ENCODE results near the gene FECH. TPM values are rescaled to one million over a fixed set of nuclear protein-coding genes. Genes with fewer than 3 reads are reported as not detected.
"Not testable (repeated sequence)": the region's sequence is repeated elsewhere in the genome, so short reads cannot be mapped to it uniquely, and the experiment has no call there.

Gene FECH
- total RNA-seq, 2 donors from 2014 or later, result 23.8 to 24.5 TPM

GRCh38 chr18:57592716-57593115, 6.2 kb upstream of the FECH start:
- not testable (repeated sequence) for H3K27ac Mint-ChIP-seq; H3K4me1 Mint-ChIP-seq (ENCODE audit: low read depth in 2 of 2); ATAC-seq; DNase-seq (ENCODE audit: low spot score); H3K36me3 Mint-ChIP-seq; H3K9me3 Mint-ChIP-seq; H3K4me3 Mint-ChIP-seq; H3K27me3 Mint-ChIP-seq

- Mint-ChIP-seq H3K27ac (no peak overlapping the region), H3K4me1 (ENCODE audit: low read depth in 2 of 2) (peaks cover 9 to 24% of the 10 kb centered on the region in 2 donors), H3K27me3 (no peaks in the 10 kb centered on the region), H3K9me3 (no peaks in the 10 kb centered on the region), H3K36me3 (no peaks in the 10 kb centered on the region), H3K4me3 (no peak overlapping the region)
- ATAC-seq, result no peak
- no peak for DNase-seq (ENCODE audit: low spot score)
Observed at GRCh38 chr18:57589161-57589560, 2.7 kb upstream of the FECH start.

GRCh38 chr18:57587098-57587661, 678 bp upstream of the FECH start:
- Mint-ChIP-seq H3K4me3 (peak overlapping the region; percentile 90), H3K27ac (peak overlapping the region; percentile 77 to 89), H3K4me1 (ENCODE audit: low read depth in 2 of 2) (peaks cover 9 to 24% of the 10 kb centered on the region in 2 donors), H3K27me3 (no peaks in the 10 kb centered on the region), H3K36me3 (no peaks in the 10 kb centered on the region), H3K9me3 (no peaks in the 10 kb centered on the region)
- DNase-seq (ENCODE audit: low spot score), result no peak
- ATAC-seq, result no peak

GRCh38 chr18:57585855-57586250, 649 bp downstream of the FECH start:
- DNase-seq (ENCODE audit: low spot score), result no peak
- peak overlapping the region; percentile 77 to 89 for H3K27ac Mint-ChIP-seq
- no peaks in the 10 kb centered on the region for H3K9me3 Mint-ChIP-seq
- H3K4me1 Mint-ChIP-seq (ENCODE audit: low read depth in 2 of 2), result peaks cover 20 to 36% of the 10 kb centered on the region in 2 donors
- peak overlapping the region; percentile 90 for H3K4me3 Mint-ChIP-seq
- no peaks in the 10 kb centered on the region for H3K36me3 Mint-ChIP-seq
- H3K27me3 Mint-ChIP-seq, result no peaks in the 10 kb centered on the region
- ATAC-seq, result no peak

- Mint-ChIP-seq H3K36me3 (no peaks in the 10 kb centered on the region), H3K27me3 (no peaks in the 10 kb centered on the region), H3K4me3 (peak overlapping the region; percentile 90), H3K27ac (peak overlapping the region; percentile 77 to 89), H3K9me3 (no peaks in the 10 kb centered on the region), H3K4me1 (ENCODE audit: low read depth in 2 of 2) (peaks cover 22 to 38% of the 10 kb centered on the region in 2 donors)
- no peak for DNase-seq (ENCODE audit: low spot score)
- ATAC-seq, result no peak
Observed at GRCh38 chr18:57585421-57585820, 1.1 kb downstream of the FECH start.

GRCh38 chr18:57584444-57584843, 2.1 kb downstream of the FECH start:
- H3K4me1 Mint-ChIP-seq (ENCODE audit: low read depth in 2 of 2), result peaks cover 22 to 38% of the 10 kb centered on the region in 2 donors
- H3K27ac Mint-ChIP-seq, result peak overlapping the region in 1 of 2 donors; percentile 89
- H3K36me3 Mint-ChIP-seq, result no peaks in the 10 kb centered on the region
- H3K4me3 Mint-ChIP-seq, result no peak overlapping the region
- H3K27me3 Mint-ChIP-seq, result no peaks in the 10 kb centered on the region
- ATAC-seq (no peak), DNase-seq (ENCODE audit: low spot score) (no peak)
- H3K9me3 Mint-ChIP-seq, result no peaks in the 10 kb centered on the region

- no peaks in the 10 kb centered on the region for H3K36me3 Mint-ChIP-seq
- H3K4me1 Mint-ChIP-seq (ENCODE audit: low read depth in 2 of 2), result peaks cover 22 to 38% of the 10 kb centered on the region in 2 donors
- no peak overlapping the region for H3K4me3 Mint-ChIP-seq
- H3K27me3 Mint-ChIP-seq, result no peaks in the 10 kb centered on the region
- ATAC-seq (no peak), DNase-seq (ENCODE audit: low spot score) (no peak)
- H3K9me3 Mint-ChIP-seq, result no peaks in the 10 kb centered on the region
- H3K27ac Mint-ChIP-seq, result no peak overlapping the region
Observed at GRCh38 chr18:57583297-57583835, 3.1 kb downstream of the FECH start.

GRCh38 chr18:57581301-57581934, 5.1 kb downstream of the FECH start:
- ATAC-seq (peak; percentile 83 to 86), DNase-seq (ENCODE audit: low spot score) (no peak)
- Mint-ChIP-seq H3K4me1 (ENCODE audit: low read depth in 2 of 2) (peaks cover 20 to 34% of the 10 kb centered on the region in 2 donors), H3K9me3 (no peaks in the 10 kb centered on the region), H3K27ac (peak overlapping the region in 1 of 2 donors; percentile 53), H3K36me3 (peaks cover 5% of the 10 kb centered on the region), H3K27me3 (no peaks in the 10 kb centered on the region), H3K4me3 (peak overlapping the region; percentile 21)

GRCh38 chr18:57579934-57580333, 6.6 kb downstream of the FECH start:
- peaks cover 13 to 22% of the 10 kb centered on the region in 2 donors for H3K4me1 Mint-ChIP-seq (ENCODE audit: low read depth in 2 of 2)
- H3K36me3 Mint-ChIP-seq, result peaks cover 7% of the 10 kb centered on the region
- H3K27me3 Mint-ChIP-seq, result no peaks in the 10 kb centered on the region
- no peaks in the 10 kb centered on the region for H3K9me3 Mint-ChIP-seq
- no peak overlapping the region for H3K4me3 Mint-ChIP-seq
- no peak overlapping the region for H3K27ac Mint-ChIP-seq
- ATAC-seq, result no peak
- DNase-seq (ENCODE audit: low spot score), result no peak

- ATAC-seq (no peak), DNase-seq (ENCODE audit: low spot score) (no peak)
- Mint-ChIP-seq H3K4me3 (no peak overlapping the region), H3K36me3 (peaks cover 10% of the 10 kb centered on the region), H3K4me1 (ENCODE audit: low read depth in 2 of 2) (peaks cover 6 to 7% of the 10 kb centered on the region in 2 donors), H3K27me3 (no peaks in the 10 kb centered on the region), H3K27ac (no peak overlapping the region), H3K9me3 (no peaks in the 10 kb centered on the region)
Observed at GRCh38 chr18:57576316-57576715, 10.2 kb downstream of the FECH start.

- ATAC-seq, result no peak
- no peaks in the 10 kb centered on the region for H3K4me1 Mint-ChIP-seq (ENCODE audit: low read depth in 2 of 2)
- peaks cover 15% of the 10 kb centered on the region for H3K36me3 Mint-ChIP-seq
- H3K9me3 Mint-ChIP-seq, result no peaks in the 10 kb centered on the region
- no peak overlapping the region for H3K4me3 Mint-ChIP-seq
- no peaks in the 10 kb centered on the region for H3K27me3 Mint-ChIP-seq
- no peak for DNase-seq (ENCODE audit: low spot score)
- H3K27ac Mint-ChIP-seq, result no peak overlapping the region
Observed at GRCh38 chr18:57575542-57575941, 11.0 kb downstream of the FECH start.

GRCh38 chr18:57574866-57575265, 11.6 kb downstream of the FECH start:
- no peaks in the 10 kb centered on the region for H3K9me3 Mint-ChIP-seq
- H3K36me3 Mint-ChIP-seq, result peaks cover 15% of the 10 kb centered on the region
- H3K27ac Mint-ChIP-seq, result no peak overlapping the region
- H3K27me3 Mint-ChIP-seq, result no peaks in the 10 kb centered on the region
- H3K4me3 Mint-ChIP-seq, result no peak overlapping the region
- no peaks in the 10 kb centered on the region for H3K4me1 Mint-ChIP-seq (ENCODE audit: low read depth in 2 of 2)
- ATAC-seq (no peak), DNase-seq (ENCODE audit: low spot score) (no peak)

GRCh38 chr18:57570162-57570561, 16.3 kb downstream of the FECH start:
- no peaks in the 10 kb centered on the region for H3K27me3 Mint-ChIP-seq
- no peak overlapping the region for H3K4me3 Mint-ChIP-seq
- DNase-seq (ENCODE audit: low spot score) (no peak), ATAC-seq (no peak)
- no peaks in the 10 kb centered on the region for H3K4me1 Mint-ChIP-seq (ENCODE audit: low read depth in 2 of 2)
- no peak overlapping the region for H3K27ac Mint-ChIP-seq
- peaks cover 19% of the 10 kb centered on the region for H3K36me3 Mint-ChIP-seq
- no peaks in the 10 kb centered on the region for H3K9me3 Mint-ChIP-seq

GRCh38 chr18:57569133-57569532, 17.4 kb downstream of the FECH start:
- Mint-ChIP-seq H3K36me3 (peaks cover 23% of the 10 kb centered on the region), H3K4me3 (no peak overlapping the region), H3K9me3 (no peaks in the 10 kb centered on the region), H3K4me1 (ENCODE audit: low read depth in 2 of 2) (no peaks in the 10 kb centered on the region), H3K27me3 (no peaks in the 10 kb centered on the region), H3K27ac (no peak overlapping the region)
- no peak for DNase-seq (ENCODE audit: low spot score)
- no peak for ATAC-seq

Data from natural killer cell treated with Interleukin-12 subunit alpha and Interleukin-12 subunit beta and Interleukin-15 and Interleukin-18, amount 100 ng/mL, for 72 hours (primary cell).